Kidney (tissue), 14 donors: ENCODE results near the gene LAX1. TPM values are rescaled to one million over a fixed set of nuclear protein-coding genes. Genes with fewer than 3 reads are reported as not detected.

ENCODE experiments used
- DNase-seq, 5 donors: peaks; one replicate each; pipeline ENCODE4 v3.0.0-alpha.2; 2013 to 2020
- FAIRE-seq: peaks from 2 replicates; lab custom pipeline; 2012; peaks lifted over from hg19 to GRCh38; lab: Jason Lieb, UNC
- H3K27ac ChIP-seq, 2 donors: one replicate each; pipeline ENCODE4 v1.7.0; 2013; ENCODE audit warnings: low read depth in 2 of 2, low read length in 2 of 2, inconsistent platforms in 1 of 2
- H3K27me3 ChIP-seq: one replicate; pipeline ENCODE4 v1.7.1; 2013; ENCODE audit warnings: low read length, inconsistent platforms; ENCODE audit not compliant: control insufficient read depth, insufficient read depth
- H3K36me3 ChIP-seq, 3 donors: one replicate each; pipeline versions ENCODE4 v1.7.0 to v1.7.1; 2013; ENCODE audit warnings: low read length in 3 of 3, control low read depth in 1 of 3, inconsistent platforms in 1 of 3; ENCODE audit not compliant: insufficient read depth in 3 of 3, control insufficient read depth in 2 of 3
- H3K4me1 ChIP-seq, 3 donors: one replicate each; pipeline versions ENCODE4 v1.7.0 to v1.7.1; 2013; ENCODE audit warnings: low read length in 3 of 3, inconsistent platforms in 1 of 3, low read depth in 1 of 3; ENCODE audit not compliant: control insufficient read depth in 2 of 3, insufficient read depth in 2 of 3
- H3K4me3 ChIP-seq, 3 donors: one replicate each; pipeline versions ENCODE4 v1.7.0 to v1.8.1; 2013; ENCODE audit warnings: low read length in 3 of 3, control low read depth in 1 of 3, inconsistent platforms in 1 of 3
- H3K9ac ChIP-seq, 3 donors: one replicate each; pipeline versions ENCODE4 v1.7.0 to v1.7.1; 2013; ENCODE audit warnings: low read length in 3 of 3, control low read depth in 1 of 3, inconsistent platforms in 1 of 3
- H3K9me3 ChIP-seq, 3 donors: one replicate each; pipeline versions ENCODE4 v1.7.0 to v1.7.1; 2013; ENCODE audit warnings: low read length in 3 of 3, control low read depth in 1 of 3, inconsistent platforms in 1 of 3; ENCODE audit not compliant: control insufficient read depth in 2 of 3, insufficient read depth in 1 of 3
- intact Hi-C: fragments of 100-400 bp; cut with DNase I; formaldehyde crosslinking; loops from one replicate; pipeline ENCODE4 v1.11.1; 2022
- polyA plus RNA-seq: library from polyadenylated mRNA; stranded (reverse); fragments of 350-450 nt; fragmentation: Illumina TruSeq; extraction: RNeasy Lipid Tissue Mini Kit (QIAGEN cat#74804); gene quantifications from one replicate; pipeline ENCODE4 v1.2.3, GENCODE V29; 2014; ENCODE audit warnings: low read depth, low replicate concordance; ENCODE audit not compliant: insufficient read depth
- total RNA-seq: library from RNA; stranded (reverse); fragmentation: NEBNext Ultra II Directional; extraction: Animal tissue kit (Norgen Biotek cat#: 25700); gene quantifications from one replicate; pipeline ENCODE4 v1.2.1, GENCODE V29; 2021
- TF ChIP-seq, protein P1 (sequence below): IDR thresholded peaks from 3 replicates; pipeline ENCODE4 v1.5.1; 2012; ENCODE audit warnings: mild to moderate bottlenecking, moderate library complexity, borderline replicate concordance; ENCODE audit not compliant: insufficient read depth; ENCODE audit errors: extremely low read depth
- donor health status: control.
- donor health status: control.
- donor health status: control.
- donor health status: control.
- donor health status: control.
- donor health status: DM: yes; HTN: yes; CAD: no.
- donor health status: Normal renal cell carcinoma (clear cell type).

The LAX1 gene
- total and polyA plus RNA-seq, 2 donors from 2014 or later: 6.9 TPM; not detected in 1

- DNase-seq (no peak), FAIRE-seq (no peak)
- Histone ChIP-seq H3K27ac (no peak overlapping the region), H3K4me3 (no peak overlapping the region), H3K4me1 (no peaks in the 10 kb centered on the region), H3K27me3 (no peaks in the 10 kb centered on the region), H3K36me3 (no peaks in the 10 kb centered on the region), H3K9me3 (no peaks in the 10 kb centered on the region), H3K9ac (no peak overlapping the region)
- TF ChIP-seq, protein P1, sequence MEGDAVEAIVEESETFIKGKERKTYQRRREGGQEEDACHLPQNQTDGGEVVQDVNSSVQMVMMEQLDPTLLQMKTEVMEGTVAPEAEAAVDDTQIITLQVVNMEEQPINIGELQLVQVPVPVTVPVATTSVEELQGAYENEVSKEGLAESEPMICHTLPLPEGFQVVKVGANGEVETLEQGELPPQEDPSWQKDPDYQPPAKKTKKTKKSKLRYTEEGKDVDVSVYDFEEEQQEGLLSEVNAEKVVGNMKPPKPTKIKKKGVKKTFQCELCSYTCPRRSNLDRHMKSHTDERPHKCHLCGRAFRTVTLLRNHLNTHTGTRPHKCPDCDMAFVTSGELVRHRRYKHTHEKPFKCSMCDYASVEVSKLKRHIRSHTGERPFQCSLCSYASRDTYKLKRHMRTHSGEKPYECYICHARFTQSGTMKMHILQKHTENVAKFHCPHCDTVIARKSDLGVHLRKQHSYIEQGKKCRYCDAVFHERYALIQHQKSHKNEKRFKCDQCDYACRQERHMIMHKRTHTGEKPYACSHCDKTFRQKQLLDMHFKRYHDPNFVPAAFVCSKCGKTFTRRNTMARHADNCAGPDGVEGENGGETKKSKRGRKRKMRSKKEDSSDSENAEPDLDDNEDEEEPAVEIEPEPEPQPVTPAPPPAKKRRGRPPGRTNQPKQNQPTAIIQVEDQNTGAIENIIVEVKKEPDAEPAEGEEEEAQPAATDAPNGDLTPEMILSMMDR: no peak
- intact Hi-C loops: no loop called here
These were observed 13.2 kb downstream of the LAX1 start for GRCh38 chr1:203778146-203778545.

GRCh38 chr1:203778789-203779188 is 13.8 kb downstream of the LAX1 start:
- no peaks in the 10 kb centered on the region for H3K27me3 ChIP-seq
- no peak overlapping the region for H3K27ac ChIP-seq
- H3K9me3 ChIP-seq: no peaks in the 10 kb centered on the region
- no peak overlapping the region for H3K9ac ChIP-seq
- no peaks in the 10 kb centered on the region for H3K4me1 ChIP-seq
- FAIRE-seq: no peak
- intact Hi-C loops: no loop called here
- TF ChIP-seq, protein P1: no peak
- H3K36me3 ChIP-seq: no peaks in the 10 kb centered on the region
- DNase-seq: no peak
- H3K4me3 ChIP-seq: no peak overlapping the region

- Histone ChIP-seq H3K4me1 (no peaks in the 10 kb centered on the region), H3K27ac (no peak overlapping the region), H3K27me3 (no peaks in the 10 kb centered on the region), H3K36me3 (no peaks in the 10 kb centered on the region), H3K9me3 (no peaks in the 10 kb centered on the region), H3K4me3 (no peak overlapping the region), H3K9ac (no peak overlapping the region)
- DNase-seq: no peak
- intact Hi-C loops: no loop called here
- FAIRE-seq: no peak
- TF ChIP-seq, protein P1: no peak
These were observed 17.0 kb downstream of the LAX1 start for GRCh38 chr1:203781962-203782361.

DNA sequence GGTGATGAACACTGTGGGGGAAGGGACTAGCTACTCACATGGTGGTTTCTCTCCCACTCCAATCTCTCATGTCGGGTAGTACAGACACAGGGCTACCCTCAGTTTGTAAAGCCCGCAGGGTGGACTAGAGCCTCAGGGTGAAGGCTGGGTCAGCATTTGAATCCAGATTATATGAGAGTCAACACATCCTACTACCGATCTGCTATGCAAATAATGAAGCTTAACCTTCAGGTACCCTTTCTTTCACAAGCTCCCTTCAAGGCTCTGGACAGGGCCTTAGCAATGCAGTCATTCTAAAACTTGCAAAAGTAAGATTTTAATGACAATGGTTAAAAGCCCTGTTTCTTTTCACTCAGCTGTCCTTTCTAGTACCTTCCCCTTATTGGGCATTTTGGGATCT is 25.0 kb downstream of the LAX1 start:
- DNase-seq (no peak), FAIRE-seq (no peak)
- no peak overlapping the region for H3K9ac ChIP-seq
- no peaks in the 10 kb centered on the region for H3K9me3 ChIP-seq
- no peaks in the 10 kb centered on the region for H3K36me3 ChIP-seq
- no peaks in the 10 kb centered on the region for H3K27me3 ChIP-seq
- no peak overlapping the region for H3K27ac ChIP-seq
- H3K4me1 ChIP-seq: no peaks in the 10 kb centered on the region
- TF ChIP-seq, protein P1: no peak
- intact Hi-C loops: no loop called here
- no peak overlapping the region for H3K4me3 ChIP-seq
